Fibroblast of lung (primary cell): Measurements from ENCODE around the gene C1orf115. TPM values are rescaled to one million over a fixed set of nuclear protein-coding genes. Genes with fewer than 3 reads are reported as not detected.
"Not testable (repeated sequence)": the region's sequence is repeated elsewhere in the genome, so short reads cannot be mapped to it uniquely, and the experiment has no call there.

Experiments used
- DNase-seq, 2 donors: peaks; one replicate each; pipeline versions ENCODE4 v3.0.0 to v3.0.0-alpha.2; 2010; ENCODE audit warnings: low read depth in 2 of 2
- H2AFZ ChIP-seq: 2 replicates; pipeline ENCODE4 v1.5.1; 2012; ENCODE audit warnings: low read length, control low read depth, inconsistent platforms
- H3K27ac ChIP-seq: 2 replicates; pipeline ENCODE4 v1.5.1; 2011; ENCODE audit warnings: low read length, control low read depth; ENCODE audit not compliant: insufficient read depth
- H3K27me3 ChIP-seq: 2 replicates; pipeline ENCODE4 v1.5.1; 2011; ENCODE audit warnings: mild to moderate bottlenecking, low read length; ENCODE audit not compliant: control insufficient read depth, insufficient read depth
- H3K36me3 ChIP-seq: 2 replicates; pipeline ENCODE4 v1.5.1; 2011; ENCODE audit warnings: low read length; ENCODE audit not compliant: control insufficient read depth, insufficient read depth
- H3K4me1 ChIP-seq: 2 replicates; pipeline ENCODE4 v1.5.1; 2011; ENCODE audit warnings: low read length; ENCODE audit not compliant: control insufficient read depth, insufficient read depth; ENCODE audit errors: extremely low read depth
- H3K4me2 ChIP-seq: 2 replicates; pipeline ENCODE4 v1.5.1; 2011; ENCODE audit warnings: low read length, control low read depth; ENCODE audit not compliant: insufficient read depth; ENCODE audit errors: extremely low read depth
- H3K4me3 ChIP-seq, 4 experiments: fragments of 200-600 bp in 1 of 4; sonication (generic) in 1 of 4; replicated peaks in 1 of 4; 2 replicates each; pipeline ENCODE4 v1.5.1; 2011 to 2016; ENCODE audit warnings: low read length in 4 of 4, low read depth in 3 of 4, mild to moderate bottlenecking in 3 of 4, control low read depth in 2 of 4, inconsistent platforms in 1 of 4, mixed read lengths in 1 of 4; ENCODE audit not compliant: insufficient read depth in 1 of 4; ENCODE audit errors: control extremely low read depth in 1 of 4
- H3K79me2 ChIP-seq: 2 replicates; pipeline ENCODE4 v1.5.1; 2012; ENCODE audit warnings: mild to moderate bottlenecking, low read length, inconsistent platforms; ENCODE audit not compliant: control insufficient read depth, insufficient read depth
- H3K9ac ChIP-seq: 2 replicates; pipeline ENCODE4 v1.5.1; 2011; ENCODE audit warnings: mild to moderate bottlenecking, low read length, control low read depth; ENCODE audit not compliant: insufficient read depth
- H3K9me3 ChIP-seq: 2 replicates; pipeline ENCODE4 v1.5.1; 2012; ENCODE audit warnings: low read depth, low read length; ENCODE audit not compliant: control insufficient read depth, insufficient read depth
- H4K20me1 ChIP-seq: 2 replicates; pipeline ENCODE4 v1.5.1; 2011; ENCODE audit warnings: low read length; ENCODE audit not compliant: control insufficient read depth, insufficient read depth; ENCODE audit errors: extremely low read depth
- EZH2 ChIP-seq: IDR thresholded peaks from 2 replicates; pipeline ENCODE4 v1.5.1; 2012; ENCODE audit warnings: low read length, control low read depth, mild to moderate bottlenecking; ENCODE audit errors: missing control alignments
- polyA plus RNA-seq, 2 donors: library from polyadenylated mRNA; depleted of rRNA in 1 of 2; stranded (reverse) in 1 of 2; unstranded in 1 of 2; fragments of >200 nt; gene quantifications; 2 replicates each; pipeline ENCODE4 v1.2.1, GENCODE V29; 2011 to 2012; ENCODE audit warnings: missing spikeins in 1 of 2
- total RNA-seq: library from RNA; depleted of rRNA; stranded (reverse); fragments of >200 nt; gene quantifications from 2 replicates; pipeline ENCODE4 v1.2.1, GENCODE V29; 2014
- TF ChIP-seq, protein P1 (sequence below), 2 donors: IDR thresholded peaks in 1 of 2; conservative IDR thresholded peaks in 1 of 2; 1 replicate in 1 of 2; 2 replicates in 1 of 2; pipeline ENCODE4 v1.5.1; 2011 to 2012; ENCODE audit warnings: low read length in 2 of 2, control low read depth in 1 of 2, inconsistent platforms in 1 of 2, low read depth in 1 of 2, mild to moderate bottlenecking in 1 of 2

Gene C1orf115
- total and polyA plus RNA-seq, 2 donors (not counting 1 experiment from before 2014, with no cell fraction given), result 2.2 to 3.3 TPM

DNA sequence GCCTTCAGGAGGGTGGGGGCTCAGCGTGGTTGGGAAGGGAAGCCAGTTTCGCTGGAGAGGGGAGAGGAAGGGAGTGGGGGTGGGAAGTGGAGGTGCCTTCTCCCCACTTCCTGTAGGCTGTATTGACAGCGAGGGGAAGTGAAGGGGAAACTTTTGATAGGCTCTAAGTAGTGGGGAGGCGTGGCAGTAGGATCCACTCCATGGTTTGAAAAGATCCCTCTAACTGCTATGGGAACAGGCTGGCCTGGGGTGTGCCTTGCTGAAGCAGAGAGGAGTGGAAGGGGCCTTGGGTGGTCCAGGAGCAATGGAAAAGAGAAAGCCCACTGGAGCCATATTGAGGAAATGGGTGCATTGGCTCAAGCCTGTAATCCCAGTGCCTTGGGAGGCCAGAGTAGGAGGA lies 20.2 kb downstream of the C1orf115 start:
- H3K4me2 ChIP-seq, result no peak overlapping the region
- H3K4me1 ChIP-seq, result no peaks in the 10 kb centered on the region
- H3K36me3 ChIP-seq, result no peaks in the 10 kb centered on the region
- H3K79me2 ChIP-seq, result no peaks in the 10 kb centered on the region
- no peak overlapping the region for H3K27ac ChIP-seq
- TF ChIP-seq, protein P1, sequence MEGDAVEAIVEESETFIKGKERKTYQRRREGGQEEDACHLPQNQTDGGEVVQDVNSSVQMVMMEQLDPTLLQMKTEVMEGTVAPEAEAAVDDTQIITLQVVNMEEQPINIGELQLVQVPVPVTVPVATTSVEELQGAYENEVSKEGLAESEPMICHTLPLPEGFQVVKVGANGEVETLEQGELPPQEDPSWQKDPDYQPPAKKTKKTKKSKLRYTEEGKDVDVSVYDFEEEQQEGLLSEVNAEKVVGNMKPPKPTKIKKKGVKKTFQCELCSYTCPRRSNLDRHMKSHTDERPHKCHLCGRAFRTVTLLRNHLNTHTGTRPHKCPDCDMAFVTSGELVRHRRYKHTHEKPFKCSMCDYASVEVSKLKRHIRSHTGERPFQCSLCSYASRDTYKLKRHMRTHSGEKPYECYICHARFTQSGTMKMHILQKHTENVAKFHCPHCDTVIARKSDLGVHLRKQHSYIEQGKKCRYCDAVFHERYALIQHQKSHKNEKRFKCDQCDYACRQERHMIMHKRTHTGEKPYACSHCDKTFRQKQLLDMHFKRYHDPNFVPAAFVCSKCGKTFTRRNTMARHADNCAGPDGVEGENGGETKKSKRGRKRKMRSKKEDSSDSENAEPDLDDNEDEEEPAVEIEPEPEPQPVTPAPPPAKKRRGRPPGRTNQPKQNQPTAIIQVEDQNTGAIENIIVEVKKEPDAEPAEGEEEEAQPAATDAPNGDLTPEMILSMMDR (conservative IDR thresholded peaks at IDR 0.05 in 1 of 2, IDR thresholded peaks at IDR 0.05 in 1 of 2; ENCODE audit: low read depth in 1 of 2, low read length in 2 of 2), result no peak
- no peak for TF ChIP-seq EZH2
- H3K27me3 ChIP-seq, result no peaks in the 10 kb centered on the region
- DNase-seq, result no peak
- H4K20me1 ChIP-seq, result no peaks in the 10 kb centered on the region
- H3K9me3 ChIP-seq, result no peaks in the 10 kb centered on the region
- no peak overlapping the region for H3K4me3 ChIP-seq
- H2AFZ ChIP-seq, result no peak overlapping the region
- H3K9ac ChIP-seq, result no peak overlapping the region

DNA sequence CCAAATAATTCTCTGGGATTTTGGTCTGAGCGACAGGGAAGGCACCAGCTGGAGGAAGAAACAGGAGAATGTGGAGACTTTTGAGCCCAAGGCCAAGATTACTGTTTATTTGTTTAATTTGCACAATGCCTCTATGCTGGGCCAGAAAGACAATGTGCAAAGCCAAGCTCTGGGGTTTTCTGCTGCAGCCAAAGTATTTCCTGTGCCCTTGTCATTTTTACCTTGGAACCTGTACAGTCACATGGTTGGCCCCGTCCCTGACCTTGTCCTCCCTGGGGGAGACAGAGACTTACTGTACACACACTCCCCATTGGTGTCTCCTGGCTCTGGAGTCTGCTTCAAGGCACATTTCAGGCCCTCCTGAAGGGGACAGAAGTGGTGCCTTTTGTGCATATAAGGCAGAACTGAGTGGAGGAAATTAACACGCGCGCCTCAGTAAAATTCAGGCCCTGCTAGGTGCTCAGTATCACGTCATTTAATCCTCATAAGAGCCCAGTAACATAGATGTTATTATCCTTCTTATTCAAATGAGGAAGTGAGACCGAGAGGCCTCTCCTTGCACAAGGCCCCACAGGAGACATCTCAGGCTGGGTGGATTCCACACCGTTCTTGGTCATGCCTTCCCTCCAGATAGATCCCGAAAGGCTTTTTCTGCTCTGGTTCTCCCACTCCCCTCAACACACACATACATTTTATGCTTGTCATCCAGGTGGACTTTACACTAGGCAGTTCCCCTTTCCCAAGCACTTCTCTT lies 21.1 kb downstream of the C1orf115 start:
- Histone ChIP-seq H3K4me3 (no peak overlapping the region), H3K9me3 (no peaks in the 10 kb centered on the region), H3K79me2 (no peaks in the 10 kb centered on the region), H3K4me1 (no peaks in the 10 kb centered on the region), H4K20me1 (no peaks in the 10 kb centered on the region), H3K4me2 (no peak overlapping the region), H3K27me3 (no peaks in the 10 kb centered on the region), H3K27ac (no peak overlapping the region), H3K9ac (no peak overlapping the region), H2AFZ (no peak overlapping the region), H3K36me3 (no peaks in the 10 kb centered on the region)
- TF ChIP-seq, protein P1 (conservative IDR thresholded peaks at IDR 0.05 in 1 of 2, IDR thresholded peaks at IDR 0.05 in 1 of 2; ENCODE audit: low read depth in 1 of 2, low read length in 2 of 2), result no peak
- TF ChIP-seq EZH2, result no peak
- DNase-seq, result no peak

DNA sequence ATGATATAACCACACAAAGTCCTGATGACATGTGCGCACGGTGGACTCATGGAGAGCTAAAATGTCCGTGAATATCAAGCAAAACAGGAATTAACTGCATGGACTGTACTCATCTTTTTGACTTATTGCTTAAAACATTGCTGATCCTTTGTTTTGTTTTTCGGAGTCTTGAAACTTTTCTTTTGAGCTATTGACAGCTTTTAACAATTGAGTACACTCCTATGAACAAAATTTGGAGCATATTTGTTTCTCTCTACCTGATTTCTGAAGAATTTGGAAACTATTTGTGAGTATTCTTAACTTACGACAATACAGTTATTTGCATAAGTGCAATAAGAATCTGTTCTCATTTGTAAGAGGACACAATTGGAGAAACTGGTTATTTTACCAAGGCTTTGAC lies 25.8 kb downstream of the C1orf115 start:
- H3K27me3 ChIP-seq, H3K4me2 ChIP-seq, H3K27ac ChIP-seq, H4K20me1 ChIP-seq, H2AFZ ChIP-seq, H3K9ac ChIP-seq, H3K79me2 ChIP-seq, DNase-seq, H3K4me3 ChIP-seq, H3K36me3 ChIP-seq, H3K9me3 ChIP-seq, H3K4me1 ChIP-seq: not testable (repeated sequence)
